Nephron progenitor cell (in vitro differentiated cells): ENCODE data around the gene SETX.

Source experiments
- DNase-seq: peaks from one replicate; pipeline ENCODE4 v3.0.0; 2021
- H3K27ac Mint-ChIP-seq: 2 replicates; pipeline ENCODE4 v1.8.0; 2021; ENCODE audit warnings: mild to moderate bottlenecking, moderate library complexity, mixed read lengths
- H3K27me3 Mint-ChIP-seq: 2 replicates; pipeline ENCODE4 v1.8.0; 2021; ENCODE audit warnings: mild to moderate bottlenecking, low read depth, mixed read lengths; ENCODE audit not compliant: poor library complexity
- H3K36me3 Mint-ChIP-seq: 2 replicates; pipeline ENCODE4 v1.8.0; 2021; ENCODE audit warnings: low read depth, mixed read lengths
- H3K4me1 Mint-ChIP-seq: 2 replicates; pipeline ENCODE4 v1.8.0; 2021; ENCODE audit warnings: mixed read lengths
- H3K4me3 Mint-ChIP-seq: 2 replicates; pipeline ENCODE4 v1.8.0; 2021; ENCODE audit warnings: mild to moderate bottlenecking, moderate library complexity, mixed read lengths
- H3K9me3 Mint-ChIP-seq: 2 replicates; pipeline ENCODE4 v1.8.0; 2021; ENCODE audit warnings: mild to moderate bottlenecking, moderate library complexity, mixed read lengths
- TF ChIP-seq, protein P1 (sequence below): fragments of 200-600 bp; sonication (generic); IDR thresholded peaks from 2 replicates; pipeline ENCODE4 v1.5.0; 2021; ENCODE audit warnings: antibody characterized with exemption

SETX gene

GRCh38 chr9:132327537-132327936 is 27.2 kb downstream of the SETX start:
- Mint-ChIP-seq H3K4me1 (no peaks in the 10 kb centered on the region), H3K27me3 (no peaks in the 10 kb centered on the region), H3K36me3 (peaks cover 96% of the 10 kb centered on the region)

DNA sequence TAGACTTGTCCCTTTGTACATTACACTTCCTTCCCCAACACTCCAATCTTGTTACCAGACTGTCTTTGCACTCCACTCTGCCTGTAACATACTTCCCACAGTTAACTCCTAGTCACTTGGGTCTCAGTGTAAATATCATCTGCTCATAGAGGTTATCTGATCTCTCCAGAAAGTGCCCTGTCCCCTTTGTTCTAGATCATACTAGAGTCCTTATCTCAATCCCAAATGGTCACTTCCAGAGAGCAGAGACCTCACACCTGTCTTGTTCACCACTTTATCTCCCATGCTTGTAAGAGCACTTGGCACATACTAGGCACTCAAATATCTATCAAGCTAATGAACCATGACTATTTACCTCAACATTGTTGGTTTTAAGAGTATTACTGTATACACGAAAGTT is 30.4 kb downstream of the SETX start:
- Mint-ChIP-seq H3K4me1 (no peaks in the 10 kb centered on the region), H3K27me3 (no peaks in the 10 kb centered on the region), H3K9me3 (peaks cover 25% of the 10 kb centered on the region), H3K27ac (peak overlapping the region; percentile 12), H3K4me3 (no peak overlapping the region), H3K36me3 (peaks cover 86% of the 10 kb centered on the region)
- TF ChIP-seq, protein P1, sequence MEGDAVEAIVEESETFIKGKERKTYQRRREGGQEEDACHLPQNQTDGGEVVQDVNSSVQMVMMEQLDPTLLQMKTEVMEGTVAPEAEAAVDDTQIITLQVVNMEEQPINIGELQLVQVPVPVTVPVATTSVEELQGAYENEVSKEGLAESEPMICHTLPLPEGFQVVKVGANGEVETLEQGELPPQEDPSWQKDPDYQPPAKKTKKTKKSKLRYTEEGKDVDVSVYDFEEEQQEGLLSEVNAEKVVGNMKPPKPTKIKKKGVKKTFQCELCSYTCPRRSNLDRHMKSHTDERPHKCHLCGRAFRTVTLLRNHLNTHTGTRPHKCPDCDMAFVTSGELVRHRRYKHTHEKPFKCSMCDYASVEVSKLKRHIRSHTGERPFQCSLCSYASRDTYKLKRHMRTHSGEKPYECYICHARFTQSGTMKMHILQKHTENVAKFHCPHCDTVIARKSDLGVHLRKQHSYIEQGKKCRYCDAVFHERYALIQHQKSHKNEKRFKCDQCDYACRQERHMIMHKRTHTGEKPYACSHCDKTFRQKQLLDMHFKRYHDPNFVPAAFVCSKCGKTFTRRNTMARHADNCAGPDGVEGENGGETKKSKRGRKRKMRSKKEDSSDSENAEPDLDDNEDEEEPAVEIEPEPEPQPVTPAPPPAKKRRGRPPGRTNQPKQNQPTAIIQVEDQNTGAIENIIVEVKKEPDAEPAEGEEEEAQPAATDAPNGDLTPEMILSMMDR: no peak
- no peak for DNase-seq

More at GRCh38 chr9:132327537-132327936, 27.2 kb downstream of the SETX start:
- no peak for DNase-seq
- Mint-ChIP-seq H3K9me3 (peaks cover 28% of the 10 kb centered on the region), H3K4me3 (no peak overlapping the region), H3K27ac (no peak overlapping the region)
- TF ChIP-seq, protein P1: no peak

- no peak for DNase-seq
- Mint-ChIP-seq H3K4me3 (no peak overlapping the region), H3K27ac (no peak overlapping the region), H3K27me3 (no peaks in the 10 kb centered on the region), H3K36me3 (peaks cover 51% of the 10 kb centered on the region), H3K4me1 (no peaks in the 10 kb centered on the region), H3K9me3 (no peaks in the 10 kb centered on the region)
- TF ChIP-seq, protein P1: no peak
Observed at GRCh38 chr9:132319421-132320110, 35.2 kb downstream of the SETX start.

DNA sequence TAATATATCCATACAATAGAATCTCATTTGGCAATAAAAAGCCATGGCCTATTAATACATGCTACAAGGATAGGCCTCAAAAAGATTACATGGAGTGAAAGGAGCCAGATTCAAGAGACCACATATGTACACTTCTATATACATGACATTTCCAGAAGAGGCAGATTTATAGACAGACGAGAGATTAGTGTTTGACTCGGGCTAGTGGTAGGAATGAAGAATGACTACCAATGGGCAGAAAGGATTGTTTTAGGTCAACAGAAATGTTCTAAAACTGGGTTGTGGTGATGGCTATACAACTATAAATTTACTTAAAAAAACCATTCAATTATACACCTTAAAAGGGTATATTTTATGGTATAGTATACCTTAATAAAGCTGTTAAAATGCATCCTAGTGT is 41.9 kb downstream of the SETX start:
- no peaks in the 10 kb centered on the region for H3K27me3 Mint-ChIP-seq
- no peak overlapping the region for H3K4me3 Mint-ChIP-seq
- TF ChIP-seq, protein P1: no peak
- H3K9me3 Mint-ChIP-seq: peaks cover 8% of the 10 kb centered on the region
- H3K36me3 Mint-ChIP-seq: peaks cover 62% of the 10 kb centered on the region
- no peak overlapping the region for H3K27ac Mint-ChIP-seq
- DNase-seq: no peak
- no peaks in the 10 kb centered on the region for H3K4me1 Mint-ChIP-seq

- Mint-ChIP-seq H3K4me3 (no peak overlapping the region), H3K36me3 (peaks cover 66% of the 10 kb centered on the region), H3K27me3 (no peaks in the 10 kb centered on the region), H3K4me1 (no peaks in the 10 kb centered on the region), H3K27ac (no peak overlapping the region), H3K9me3 (peaks cover 8% of the 10 kb centered on the region)
- TF ChIP-seq, protein P1: no peak
- no peak for DNase-seq
Observed at GRCh38 chr9:132312426-132312825, 42.4 kb downstream of the SETX start.

DNA sequence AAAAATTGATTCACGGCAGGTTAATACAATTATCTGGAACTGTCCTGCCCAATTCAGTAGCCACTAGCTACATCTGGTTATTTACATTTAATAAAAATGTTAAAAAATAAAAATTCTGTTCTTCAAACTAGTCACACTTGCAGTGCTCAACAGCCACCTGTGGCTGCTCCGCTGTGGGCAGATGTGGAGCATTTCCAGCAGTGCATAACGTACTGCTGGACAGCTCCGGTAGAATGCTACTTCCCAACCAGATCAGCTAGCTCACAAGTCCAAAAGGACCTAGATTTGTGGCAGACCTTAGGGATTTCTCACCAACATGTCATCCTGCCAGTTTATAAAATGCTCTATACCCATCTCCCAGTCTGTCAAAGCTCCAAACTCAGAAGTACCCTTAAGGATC is 42.8 kb downstream of the SETX start:
- H3K27me3 Mint-ChIP-seq: no peaks in the 10 kb centered on the region
- H3K36me3 Mint-ChIP-seq: peaks cover 71% of the 10 kb centered on the region
- no peak for DNase-seq
- H3K4me3 Mint-ChIP-seq: no peak overlapping the region
- peaks cover 8% of the 10 kb centered on the region for H3K9me3 Mint-ChIP-seq
- no peak overlapping the region for H3K27ac Mint-ChIP-seq
- TF ChIP-seq, protein P1: no peak
- no peaks in the 10 kb centered on the region for H3K4me1 Mint-ChIP-seq
